PFSK-1 (cell line): ENCODE measurements around the gene RPL27A.

ENCODE experiments used
- POLR2AphosphoS5 ChIP-seq: IDR thresholded peaks from 2 replicates; pipeline ENCODE4 v1.6.1; 2012; ENCODE audit warnings: low read depth, mild to moderate bottlenecking, control low read depth, low read length, moderate library complexity
- REST ChIP-seq, 2 experiments: IDR thresholded peaks; 2 replicates each; pipeline versions ENCODE4 v1.6.1 to v1.8.0; 2011 to 2012; ENCODE audit warnings: low read depth in 2 of 2, low read length in 2 of 2, control low read depth in 1 of 2, inconsistent platforms in 1 of 2, mild to moderate bottlenecking in 1 of 2, moderate library complexity in 1 of 2; ENCODE audit not compliant: insufficient read depth in 1 of 2
- SIN3A ChIP-seq: IDR thresholded peaks from 2 replicates; pipeline ENCODE4 v1.6.1; 2012; ENCODE audit warnings: mild to moderate bottlenecking, low read length, moderate library complexity, borderline replicate concordance; ENCODE audit not compliant: insufficient read depth
- TAF1 ChIP-seq: IDR thresholded peaks from 2 replicates; pipeline ENCODE4 v1.6.1; 2012; ENCODE audit warnings: low read length, control low read depth, borderline replicate concordance; ENCODE audit not compliant: insufficient read depth

- TF ChIP-seq SIN3A = no peak
- no peak for TF ChIP-seq REST (IDR thresholded peaks at IDR 0.05; ENCODE audit: insufficient read depth in 1 of 2, low read depth in 2 of 2, low read length in 2 of 2)
- no peak for TF ChIP-seq TAF1
- TF ChIP-seq POLR2AphosphoS5 = no peak
These were observed 26.3 kb upstream of the RPL27A start for GRCh38 chr11:8656291-8656690.
